Measurements from ENCODE around the gene SLC6A6.

SLC6A6 gene

DNA sequence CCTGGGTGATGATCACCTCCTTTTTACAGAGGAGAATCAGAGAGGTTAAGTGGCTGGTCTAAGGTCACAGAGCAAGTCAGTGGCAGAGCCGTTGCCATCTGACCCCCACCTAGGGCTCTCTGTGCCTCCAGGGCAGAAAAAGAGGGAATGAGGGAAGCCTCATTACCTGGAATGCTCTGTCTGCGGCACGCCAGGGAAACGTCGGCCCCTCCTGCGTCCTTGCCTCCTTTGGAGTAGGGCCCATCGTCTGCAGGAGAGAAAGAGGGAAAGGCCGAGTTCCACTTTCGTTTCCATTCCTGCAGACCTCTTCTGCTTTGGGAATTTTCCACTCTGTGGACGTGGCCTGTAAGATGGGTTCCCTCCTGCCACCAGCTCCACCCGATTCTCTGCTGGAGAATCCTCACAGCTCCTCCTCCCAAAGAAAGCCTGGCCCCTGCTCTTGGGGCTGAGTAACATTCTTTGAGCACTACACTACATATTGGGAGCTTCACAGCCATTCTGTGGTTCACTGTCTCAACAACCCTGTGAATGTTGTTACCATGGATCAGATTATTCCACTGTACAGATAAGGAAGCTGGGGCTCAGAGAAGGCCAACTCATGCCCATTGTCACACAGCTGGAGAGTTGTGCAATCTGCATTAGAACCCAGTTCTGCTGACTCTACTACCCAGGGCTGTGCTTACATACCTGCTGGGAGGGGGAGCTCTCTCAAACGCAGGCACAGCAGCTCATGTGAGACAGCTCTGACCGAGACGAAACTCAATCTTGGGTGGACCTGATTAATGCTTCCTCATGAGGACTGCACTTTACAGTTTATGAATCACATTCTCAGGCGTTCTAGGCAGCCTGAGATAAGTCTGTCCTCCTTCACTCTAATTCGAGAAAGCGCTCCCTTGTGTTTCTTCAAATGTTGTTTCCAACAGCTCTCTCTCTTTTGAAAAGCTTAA is 123.6 kb downstream of the SLC6A6 start:
- no peak for DNase-seq

DNA sequence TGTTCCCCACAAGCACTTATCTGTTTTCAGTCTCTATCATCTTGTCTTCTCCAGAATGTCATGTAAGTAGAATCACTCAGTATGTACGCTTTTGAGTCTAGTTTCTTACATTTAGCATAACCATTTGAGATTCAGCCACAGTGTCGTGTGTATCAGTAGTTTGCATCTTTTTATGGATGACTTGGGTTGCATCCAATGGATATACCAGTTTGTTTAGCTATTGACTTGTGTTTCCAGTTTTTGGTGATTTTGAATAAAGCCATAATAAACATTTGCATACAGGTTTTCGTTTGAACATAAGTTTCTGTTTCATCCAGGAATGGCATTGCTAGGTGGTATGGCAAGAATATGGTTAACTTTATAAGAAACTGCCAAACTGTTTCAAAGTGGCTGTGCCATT is 125.7 kb downstream of the SLC6A6 start:
- DNase-seq: no peak

DNA sequence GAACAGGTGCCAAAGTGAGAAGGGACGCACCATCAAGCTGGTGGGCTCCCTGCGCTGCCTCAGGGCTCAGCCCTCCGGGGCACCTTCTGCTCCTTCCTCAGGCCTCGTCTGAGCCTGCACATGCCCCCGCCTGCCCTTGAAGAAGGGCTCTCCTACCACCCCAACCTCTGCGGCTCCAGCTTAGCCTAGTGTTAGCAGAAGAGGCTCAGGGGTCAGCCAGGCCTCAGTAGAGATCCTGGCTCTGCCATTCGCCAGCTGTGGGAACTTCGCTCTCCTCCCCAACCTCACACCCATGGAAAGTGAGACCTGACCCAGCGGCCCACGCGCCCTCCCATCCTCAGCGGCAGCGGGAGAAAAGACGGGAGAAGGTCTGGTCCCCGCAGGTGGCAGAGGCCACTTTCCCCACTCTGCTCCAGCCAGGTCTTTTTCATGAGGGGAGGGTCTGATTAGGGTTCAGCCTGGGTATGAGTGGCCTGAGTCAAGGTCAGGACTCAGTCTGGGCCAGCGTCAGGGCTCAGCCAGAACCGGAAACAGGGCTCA is 129.5 kb downstream of the SLC6A6 start:
- no peak for DNase-seq

DNA sequence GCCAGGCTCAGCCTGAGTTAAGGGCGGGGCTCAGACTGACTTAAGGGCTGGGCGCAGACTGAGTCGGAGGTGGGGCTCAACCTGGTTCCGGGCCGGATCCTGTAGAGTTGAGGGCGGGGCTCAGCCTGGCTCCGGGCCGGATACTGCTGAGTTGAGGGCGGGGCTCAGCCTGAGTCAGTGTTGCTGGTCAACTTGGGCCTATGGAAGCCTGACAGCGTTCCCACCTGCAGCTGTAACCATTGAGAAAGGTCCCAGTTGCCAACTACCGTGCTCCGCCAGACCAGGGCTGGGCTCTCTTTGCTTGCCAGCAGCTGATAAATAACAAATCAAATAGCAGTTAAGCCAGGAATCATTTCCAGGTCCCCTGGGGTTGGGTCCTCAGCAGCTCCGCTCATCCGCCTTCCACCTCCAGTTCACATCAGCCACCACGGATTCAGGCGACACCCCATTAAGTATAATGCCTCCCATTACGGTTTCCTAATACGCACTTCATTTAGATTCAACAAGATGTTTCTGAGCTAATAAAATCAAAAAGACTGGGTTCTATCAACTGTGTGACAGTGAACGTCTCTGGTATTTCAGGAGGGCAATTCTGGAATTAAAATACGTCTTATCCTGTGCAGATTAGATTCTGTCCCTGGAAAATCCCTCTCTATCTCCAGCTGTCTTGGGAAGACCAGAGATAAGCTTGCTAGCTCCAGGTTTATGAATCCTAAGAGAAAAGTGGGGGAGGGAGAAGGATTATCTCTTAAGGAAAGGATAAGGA is 130.5 kb downstream of the SLC6A6 start:
- no peak for DNase-seq

DNA sequence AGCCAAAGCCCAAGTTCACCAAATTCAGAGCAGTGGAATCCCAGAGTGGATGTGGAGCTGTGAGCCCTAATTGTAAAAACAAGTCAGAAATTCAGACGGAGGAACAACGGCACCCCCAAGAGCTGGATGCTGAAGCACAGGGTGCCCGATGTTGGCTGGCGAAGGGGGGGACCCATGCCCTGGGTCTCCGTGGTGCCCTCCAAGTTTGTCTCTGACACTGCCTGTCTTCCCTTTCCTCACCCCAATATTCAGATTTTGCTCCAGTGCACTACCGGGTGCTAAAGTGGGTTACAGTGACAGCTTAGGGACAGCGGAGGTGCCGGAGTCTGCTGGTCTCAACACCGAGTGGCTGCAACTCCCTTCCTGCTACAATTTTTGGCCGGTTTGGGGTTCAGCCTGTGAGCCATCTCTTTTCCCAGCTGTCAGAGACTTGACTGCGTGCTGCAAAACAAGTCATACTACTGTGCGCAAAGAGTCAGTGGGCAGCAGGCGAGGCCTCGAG is 131.1 kb downstream of the SLC6A6 start:
- no peak for DNase-seq

DNA sequence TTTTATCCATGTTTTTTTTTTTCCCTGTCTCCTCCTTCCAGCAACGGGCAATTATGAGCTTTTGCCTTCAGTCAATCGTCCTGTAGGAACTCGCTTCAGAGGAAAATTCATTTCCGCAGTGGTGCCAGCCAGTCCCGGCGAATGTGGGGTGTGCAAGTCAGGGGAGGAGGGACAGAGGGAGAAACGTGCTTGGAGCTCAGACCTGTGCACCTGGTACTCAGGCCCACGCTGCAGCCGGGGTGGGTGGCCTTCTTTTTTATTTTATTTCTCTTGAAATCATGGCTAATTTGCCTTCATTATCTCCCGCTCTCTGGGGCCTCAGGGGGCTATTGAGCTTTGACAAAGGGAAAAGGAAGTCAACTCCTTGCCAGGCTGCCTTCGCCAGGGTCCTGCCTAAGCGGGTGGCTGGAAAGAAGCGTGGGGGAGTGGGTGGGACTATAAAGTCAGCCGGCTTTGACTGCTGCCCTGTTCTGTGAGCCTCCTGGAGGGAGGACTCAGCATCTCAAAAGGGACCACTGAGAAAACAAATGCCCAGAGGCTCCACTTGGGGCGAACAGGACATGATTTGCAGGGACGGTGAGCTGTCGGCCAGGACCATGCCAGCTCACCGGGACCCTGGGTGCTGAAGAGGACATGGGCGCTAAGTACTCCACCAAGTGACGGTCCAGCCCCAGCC is 132.2 kb downstream of the SLC6A6 start:
- no peak for DNase-seq

DNA sequence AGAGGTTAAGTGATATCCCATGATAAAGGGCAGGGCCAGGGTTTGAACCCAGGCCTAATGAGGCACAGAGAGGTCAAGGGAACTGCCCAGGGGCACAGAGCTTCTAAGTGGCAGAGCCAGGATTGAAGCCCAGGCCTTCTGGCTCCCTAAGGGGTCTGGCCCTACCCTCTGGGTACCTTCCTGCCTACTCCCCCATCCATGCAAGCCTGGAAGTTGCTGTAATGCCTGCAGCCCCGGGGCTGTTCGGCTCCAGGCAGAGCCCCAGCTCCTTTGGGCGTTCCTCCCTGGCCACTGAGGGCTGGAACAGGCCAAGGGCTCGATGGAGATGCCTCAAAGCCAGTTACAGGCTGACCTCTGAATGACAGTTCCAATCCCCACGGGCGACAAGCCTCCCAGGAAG is 133.2 kb downstream of the SLC6A6 start:
- DNase-seq: no peak

DNA sequence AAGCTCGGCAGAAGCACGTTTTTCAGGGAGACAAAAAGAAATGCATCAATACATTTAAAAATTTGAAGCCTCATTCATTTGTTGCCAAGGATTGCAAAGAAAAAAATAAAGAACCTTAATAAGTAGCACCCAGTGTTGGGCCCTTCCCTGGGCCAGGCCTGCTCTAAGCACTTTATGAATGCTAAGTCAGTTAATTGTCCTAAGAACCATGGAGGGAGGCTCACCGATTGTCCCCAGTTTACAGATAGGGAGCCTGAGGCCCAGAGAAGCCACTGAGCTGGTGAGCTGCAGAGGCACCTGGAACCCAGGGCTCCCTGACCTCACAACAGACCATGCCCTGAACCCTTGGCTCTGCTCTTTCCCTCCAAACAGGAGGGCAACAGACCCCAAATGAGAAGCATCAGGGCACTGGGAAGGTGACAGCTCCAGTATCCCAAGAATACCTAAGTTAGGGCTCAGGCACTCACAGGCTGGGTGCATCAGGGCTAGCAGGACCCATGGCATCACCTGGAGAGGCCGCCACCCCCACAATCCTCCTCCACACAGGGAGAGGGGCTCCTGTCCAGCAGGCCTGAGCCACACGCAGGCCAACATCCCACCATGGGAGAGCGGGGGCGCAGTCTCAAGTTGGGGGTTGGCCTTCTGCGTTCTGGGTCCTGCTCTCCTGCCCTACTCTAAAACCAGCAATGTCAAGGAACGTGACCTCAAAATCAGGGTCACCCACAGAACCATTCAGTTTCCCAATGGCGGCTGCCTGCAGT is 133.8 kb downstream of the SLC6A6 start:
- no peak for DNase-seq

DNA sequence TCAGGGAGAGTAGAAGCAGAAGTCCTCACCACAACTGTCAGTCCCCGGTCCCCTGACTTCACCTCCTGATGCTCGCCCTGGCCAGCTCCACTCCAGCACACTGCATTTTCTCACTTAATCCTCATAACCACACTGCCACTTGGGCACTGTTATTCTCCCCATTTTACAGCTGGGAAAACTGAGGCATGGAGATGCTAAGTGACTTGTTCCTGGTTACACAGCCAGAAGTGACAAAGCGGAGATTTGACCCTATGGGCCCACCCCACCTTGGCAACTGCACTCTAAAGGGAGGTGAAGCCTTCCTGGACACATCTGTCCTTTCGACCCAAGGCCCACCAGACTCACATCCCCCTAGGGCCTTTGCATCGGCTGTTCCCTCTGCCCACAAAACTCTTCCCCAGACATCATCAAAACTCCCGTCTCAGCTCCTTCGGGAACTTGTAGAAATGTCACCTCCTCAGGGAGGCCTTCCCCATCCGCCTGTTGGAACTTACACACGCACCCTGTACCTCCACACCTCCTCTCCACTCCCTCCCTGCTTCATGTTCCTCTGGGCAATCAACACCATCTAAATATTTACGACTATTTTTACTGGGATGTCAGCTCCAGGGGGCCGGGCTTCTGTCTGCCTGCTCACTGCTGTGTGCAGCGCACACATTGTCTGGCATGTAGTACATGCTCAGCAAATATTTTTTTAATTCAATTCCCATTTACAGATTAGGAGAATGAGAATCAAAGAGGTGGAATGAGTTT is 134.6 kb downstream of the SLC6A6 start:
- DNase-seq: no peak

DNA sequence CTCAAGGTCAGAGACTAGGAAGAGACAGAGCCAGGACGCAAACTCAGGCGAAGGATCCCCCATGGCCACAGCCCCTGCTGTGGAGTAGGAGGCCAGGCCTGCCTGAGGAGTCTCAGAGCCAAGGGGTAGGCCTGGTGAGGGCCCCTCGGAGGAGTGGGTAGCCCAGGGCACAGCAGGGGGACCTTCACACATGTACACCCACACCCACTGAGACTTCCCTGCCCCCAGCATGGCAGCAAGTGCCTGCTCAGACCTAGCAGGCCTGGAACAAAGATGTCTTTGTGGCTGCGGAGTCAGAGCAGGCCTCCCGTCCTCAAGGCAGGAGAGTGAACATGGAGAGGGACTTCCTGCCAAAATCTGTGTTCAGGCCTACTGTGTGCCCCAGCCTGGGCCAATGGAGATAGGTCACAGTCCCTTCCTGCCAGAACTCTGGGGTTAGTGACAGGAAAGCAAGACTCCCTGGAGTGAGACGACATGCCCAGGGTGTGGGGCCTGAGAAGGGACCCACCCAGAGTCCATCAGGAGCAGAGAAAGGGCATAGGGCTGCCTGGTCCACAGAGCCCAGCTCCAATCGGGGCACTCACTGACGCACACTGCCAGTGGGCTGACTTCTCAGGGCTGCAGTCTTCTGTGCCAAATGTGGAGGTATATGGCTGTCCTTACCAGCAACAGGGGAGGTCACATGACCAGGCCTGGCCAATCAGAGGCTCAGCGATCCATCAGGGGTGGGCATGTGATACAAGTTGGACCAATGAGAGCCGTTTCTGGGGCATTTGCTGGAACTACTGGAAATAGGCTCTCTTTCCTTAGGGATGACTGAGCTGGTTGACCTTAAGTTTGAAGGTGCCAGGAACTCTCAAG is 135.4 kb downstream of the SLC6A6 start:
- no peak for DNase-seq

DNA sequence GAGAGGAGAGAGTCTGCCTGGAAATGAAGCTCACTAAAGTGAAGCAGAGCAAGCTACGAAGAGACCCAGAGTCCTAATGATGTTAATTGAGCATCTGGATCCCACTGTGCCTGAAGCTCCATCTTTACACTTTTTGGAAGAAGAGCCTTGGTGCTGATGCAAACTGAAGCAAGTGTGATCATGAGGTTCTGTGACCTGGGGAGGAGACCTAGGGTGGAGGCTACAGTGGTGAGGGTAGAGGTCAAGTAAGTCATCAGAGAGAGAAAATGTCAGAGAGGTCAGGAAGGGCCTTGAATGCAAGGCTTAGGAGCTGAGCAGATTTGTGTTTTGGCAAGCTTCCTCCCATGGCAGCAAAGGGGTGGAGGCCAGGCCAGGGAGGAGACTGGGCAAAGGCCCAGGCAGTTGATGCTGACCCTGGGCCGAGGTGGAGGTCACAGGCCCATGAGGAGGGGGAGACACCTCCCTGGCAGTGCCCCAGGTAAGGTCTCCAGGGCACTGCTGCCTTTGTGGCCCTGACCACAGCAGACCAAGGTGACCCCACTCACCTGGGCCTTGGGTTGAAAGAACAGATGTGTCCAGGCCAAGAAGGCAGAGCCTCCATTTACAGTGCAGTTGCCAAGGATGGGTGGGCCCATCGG is 136.2 kb downstream of the SLC6A6 start:
- no peak for DNase-seq
